PFSK-1 (cell line): ENCODE results near the gene KIF5C.

Experiments
- FOXP2 ChIP-seq: optimal IDR thresholded peaks from 2 replicates; pipeline ENCODE3; 2011; ENCODE audit warnings: borderline replicate concordance, control low read depth, inconsistent platforms; ENCODE audit not compliant: insufficient read depth; ENCODE audit errors: extremely low read length, extremely low read depth
- POLR2AphosphoS5 ChIP-seq: IDR thresholded peaks from 2 replicates; pipeline ENCODE4 v1.6.1; 2012; ENCODE audit warnings: low read depth, mild to moderate bottlenecking, control low read depth, low read length, moderate library complexity
- SIN3A ChIP-seq: IDR thresholded peaks from 2 replicates; pipeline ENCODE4 v1.6.1; 2012; ENCODE audit warnings: mild to moderate bottlenecking, low read length, moderate library complexity, borderline replicate concordance; ENCODE audit not compliant: insufficient read depth
- TAF1 ChIP-seq: IDR thresholded peaks from 2 replicates; pipeline ENCODE4 v1.6.1; 2012; ENCODE audit warnings: low read length, control low read depth, borderline replicate concordance; ENCODE audit not compliant: insufficient read depth
- TF ChIP-seq, protein P1 (sequence below), 2 experiments: IDR thresholded peaks; 2 replicates each; pipeline versions ENCODE4 v1.6.1 to v1.8.0; 2011 to 2012; ENCODE audit warnings: low read depth in 2 of 2, low read length in 2 of 2, control low read depth in 1 of 2, inconsistent platforms in 1 of 2, mild to moderate bottlenecking in 1 of 2, moderate library complexity in 1 of 2; ENCODE audit not compliant: insufficient read depth in 1 of 2

Gene KIF5C

DNA sequence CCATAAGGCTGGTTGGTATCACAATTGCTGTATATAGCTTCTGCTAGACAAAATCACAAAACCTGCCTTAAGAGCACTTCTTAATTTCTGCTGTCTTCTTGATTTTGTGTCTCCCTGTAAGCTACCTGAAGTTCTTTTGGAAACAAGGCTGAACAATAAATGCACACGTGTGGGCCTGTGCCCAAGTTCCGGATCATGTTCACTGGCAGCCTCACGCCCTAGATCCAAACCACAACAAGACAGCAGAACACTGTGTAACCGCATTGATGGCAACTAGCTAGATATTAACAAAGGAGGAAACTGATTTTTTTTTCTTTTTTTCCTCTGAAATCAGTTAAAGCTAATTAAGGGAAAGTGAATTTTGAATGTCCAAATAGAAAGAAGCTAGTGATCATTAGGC lies 82.0 kb downstream of the KIF5C start:
- TF ChIP-seq FOXP2 = no peak
- TF ChIP-seq, protein P1, sequence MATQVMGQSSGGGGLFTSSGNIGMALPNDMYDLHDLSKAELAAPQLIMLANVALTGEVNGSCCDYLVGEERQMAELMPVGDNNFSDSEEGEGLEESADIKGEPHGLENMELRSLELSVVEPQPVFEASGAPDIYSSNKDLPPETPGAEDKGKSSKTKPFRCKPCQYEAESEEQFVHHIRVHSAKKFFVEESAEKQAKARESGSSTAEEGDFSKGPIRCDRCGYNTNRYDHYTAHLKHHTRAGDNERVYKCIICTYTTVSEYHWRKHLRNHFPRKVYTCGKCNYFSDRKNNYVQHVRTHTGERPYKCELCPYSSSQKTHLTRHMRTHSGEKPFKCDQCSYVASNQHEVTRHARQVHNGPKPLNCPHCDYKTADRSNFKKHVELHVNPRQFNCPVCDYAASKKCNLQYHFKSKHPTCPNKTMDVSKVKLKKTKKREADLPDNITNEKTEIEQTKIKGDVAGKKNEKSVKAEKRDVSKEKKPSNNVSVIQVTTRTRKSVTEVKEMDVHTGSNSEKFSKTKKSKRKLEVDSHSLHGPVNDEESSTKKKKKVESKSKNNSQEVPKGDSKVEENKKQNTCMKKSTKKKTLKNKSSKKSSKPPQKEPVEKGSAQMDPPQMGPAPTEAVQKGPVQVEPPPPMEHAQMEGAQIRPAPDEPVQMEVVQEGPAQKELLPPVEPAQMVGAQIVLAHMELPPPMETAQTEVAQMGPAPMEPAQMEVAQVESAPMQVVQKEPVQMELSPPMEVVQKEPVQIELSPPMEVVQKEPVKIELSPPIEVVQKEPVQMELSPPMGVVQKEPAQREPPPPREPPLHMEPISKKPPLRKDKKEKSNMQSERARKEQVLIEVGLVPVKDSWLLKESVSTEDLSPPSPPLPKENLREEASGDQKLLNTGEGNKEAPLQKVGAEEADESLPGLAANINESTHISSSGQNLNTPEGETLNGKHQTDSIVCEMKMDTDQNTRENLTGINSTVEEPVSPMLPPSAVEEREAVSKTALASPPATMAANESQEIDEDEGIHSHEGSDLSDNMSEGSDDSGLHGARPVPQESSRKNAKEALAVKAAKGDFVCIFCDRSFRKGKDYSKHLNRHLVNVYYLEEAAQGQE (IDR thresholded peaks at IDR 0.05; ENCODE audit: insufficient read depth in 1 of 2, low read depth in 2 of 2, low read length in 2 of 2) = no peak
- TF ChIP-seq SIN3A = no peak
- no peak for TF ChIP-seq POLR2AphosphoS5
- no peak for TF ChIP-seq TAF1

DNA sequence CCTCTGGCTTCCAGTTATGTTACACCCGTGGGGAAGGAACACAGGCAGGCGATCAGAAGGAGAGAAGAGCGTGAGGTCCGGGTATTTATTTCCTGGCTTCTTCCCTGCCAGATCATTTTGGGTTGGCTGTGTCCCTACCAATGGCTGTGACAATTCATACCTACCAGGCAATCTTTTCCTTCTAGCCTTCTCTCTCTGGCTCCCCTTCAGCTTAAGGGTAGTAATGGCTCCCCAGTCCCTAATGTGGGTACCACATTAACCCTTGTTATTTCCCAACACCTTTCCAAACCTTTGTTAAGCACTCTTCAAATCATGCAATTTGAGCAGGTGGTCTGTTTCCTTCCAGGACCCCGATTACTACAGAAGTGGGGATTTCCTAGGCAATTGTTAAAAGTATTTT lies 84.7 kb downstream of the KIF5C start:
- TF ChIP-seq, protein P1 (IDR thresholded peaks at IDR 0.05; ENCODE audit: insufficient read depth in 1 of 2, low read depth in 2 of 2, low read length in 2 of 2) = no peak
- TF ChIP-seq TAF1 = no peak
- no peak for TF ChIP-seq FOXP2
- TF ChIP-seq POLR2AphosphoS5 = no peak
- TF ChIP-seq SIN3A = no peak

DNA sequence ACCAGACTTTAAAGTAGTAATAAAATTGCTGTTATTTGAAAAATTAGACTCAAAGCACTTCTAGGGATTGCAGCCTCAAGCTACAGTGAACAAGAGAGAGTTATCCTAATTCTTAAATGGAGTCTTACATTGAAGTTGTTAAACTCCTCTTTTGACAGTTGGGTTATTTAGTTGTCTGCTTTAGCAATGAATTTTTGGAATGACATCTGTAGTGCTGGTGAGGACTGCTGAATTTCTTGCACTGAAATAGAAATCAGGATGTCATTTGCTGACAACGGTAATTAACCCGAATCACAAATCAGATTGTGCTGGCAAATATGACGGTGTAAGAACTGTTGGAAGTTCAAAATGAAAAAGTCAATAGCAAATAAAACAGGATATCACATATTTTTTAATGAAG lies 85.5 kb downstream of the KIF5C start:
- TF ChIP-seq POLR2AphosphoS5 = no peak

DNA sequence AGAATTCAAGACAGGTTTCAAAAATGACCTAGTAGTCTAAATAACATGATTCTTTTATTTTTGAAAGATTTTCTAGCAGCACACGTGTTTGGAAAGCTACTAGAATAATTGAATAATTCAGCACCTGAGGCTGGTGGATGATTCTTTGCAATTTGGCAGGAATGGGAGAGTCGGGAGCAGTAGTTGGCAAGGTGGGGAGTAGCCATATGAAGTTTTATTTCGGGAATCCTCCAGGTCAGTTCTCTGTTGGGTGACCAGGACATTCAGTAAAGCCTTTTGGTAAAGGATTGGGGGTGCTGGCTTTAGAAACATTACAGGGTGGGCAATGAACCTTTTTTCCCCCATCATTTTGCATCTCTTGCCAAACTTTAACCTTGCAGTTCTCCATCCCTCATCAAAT lies 88.4 kb downstream of the KIF5C start:
- TF ChIP-seq FOXP2 (no peak), POLR2AphosphoS5 (no peak), TAF1 (no peak), SIN3A (no peak)
- TF ChIP-seq, protein P1 (IDR thresholded peaks at IDR 0.05; ENCODE audit: insufficient read depth in 1 of 2, low read depth in 2 of 2, low read length in 2 of 2) = no peak

DNA sequence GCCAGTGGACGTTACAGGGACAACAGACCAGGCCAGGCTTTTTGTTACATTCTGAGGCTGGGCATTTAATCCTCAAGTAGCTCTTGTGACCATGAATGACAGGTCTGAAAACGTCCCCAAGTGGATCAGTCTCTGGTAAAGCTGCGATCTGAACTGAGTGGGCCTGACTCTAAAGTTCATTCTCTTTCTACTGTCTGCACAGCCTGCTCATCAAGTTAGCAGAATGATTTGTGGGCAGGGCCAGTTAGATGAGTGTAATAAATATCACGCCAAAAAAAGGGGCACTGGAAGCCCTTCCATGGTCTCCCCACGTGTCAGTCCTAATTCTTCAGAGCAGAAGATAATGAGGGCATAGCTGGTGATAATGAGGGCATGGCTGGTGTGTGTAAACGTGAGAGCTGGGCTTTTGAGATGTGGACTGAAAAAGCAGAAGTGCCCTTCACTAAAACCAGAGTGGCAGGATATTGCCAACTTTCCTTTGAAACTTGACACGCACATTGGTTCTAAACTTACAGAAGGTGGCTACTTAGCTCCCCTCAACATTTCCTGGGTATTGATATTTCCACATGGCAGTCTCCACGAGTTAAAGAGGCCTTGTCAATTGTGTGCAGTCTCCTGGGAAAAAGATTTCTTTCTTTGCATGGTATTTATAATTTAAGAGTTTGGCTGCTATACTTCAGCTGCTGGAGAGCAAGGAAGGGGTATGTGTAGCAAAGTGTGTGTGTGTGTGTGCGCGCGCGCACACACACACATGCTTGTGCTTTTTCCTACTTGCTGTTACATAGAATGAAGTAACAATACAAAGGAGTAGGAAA lies 90.8 kb downstream of the KIF5C start:
- TF ChIP-seq SIN3A = no peak
- TF ChIP-seq, protein P1 (IDR thresholded peaks at IDR 0.05; ENCODE audit: insufficient read depth in 1 of 2, low read depth in 2 of 2, low read length in 2 of 2) = no peak
- TF ChIP-seq POLR2AphosphoS5 = no peak
- TF ChIP-seq FOXP2 = no peak
- TF ChIP-seq TAF1 = no peak
